NB4 (cell line): ENCODE data around the gene UTRN.

Source experiments
- POLR2A ChIP-seq: IDR thresholded peaks from 2 replicates; pipeline ENCODE4 v1.6.1; 2011; ENCODE audit warnings: mild to moderate bottlenecking; ENCODE audit not compliant: insufficient read length; ENCODE audit errors: extremely low read depth
- TF ChIP-seq, protein P1 (sequence below): IDR thresholded peaks from one replicate; pipeline ENCODE4 v1.5.1; 2012; ENCODE audit warnings: low read depth, low read length

GRCh38 chr6:144285548-144285797 lies 338 bp downstream of the UTRN start:
- peak; percentile 21 for TF ChIP-seq POLR2A
- TF ChIP-seq, protein P1, sequence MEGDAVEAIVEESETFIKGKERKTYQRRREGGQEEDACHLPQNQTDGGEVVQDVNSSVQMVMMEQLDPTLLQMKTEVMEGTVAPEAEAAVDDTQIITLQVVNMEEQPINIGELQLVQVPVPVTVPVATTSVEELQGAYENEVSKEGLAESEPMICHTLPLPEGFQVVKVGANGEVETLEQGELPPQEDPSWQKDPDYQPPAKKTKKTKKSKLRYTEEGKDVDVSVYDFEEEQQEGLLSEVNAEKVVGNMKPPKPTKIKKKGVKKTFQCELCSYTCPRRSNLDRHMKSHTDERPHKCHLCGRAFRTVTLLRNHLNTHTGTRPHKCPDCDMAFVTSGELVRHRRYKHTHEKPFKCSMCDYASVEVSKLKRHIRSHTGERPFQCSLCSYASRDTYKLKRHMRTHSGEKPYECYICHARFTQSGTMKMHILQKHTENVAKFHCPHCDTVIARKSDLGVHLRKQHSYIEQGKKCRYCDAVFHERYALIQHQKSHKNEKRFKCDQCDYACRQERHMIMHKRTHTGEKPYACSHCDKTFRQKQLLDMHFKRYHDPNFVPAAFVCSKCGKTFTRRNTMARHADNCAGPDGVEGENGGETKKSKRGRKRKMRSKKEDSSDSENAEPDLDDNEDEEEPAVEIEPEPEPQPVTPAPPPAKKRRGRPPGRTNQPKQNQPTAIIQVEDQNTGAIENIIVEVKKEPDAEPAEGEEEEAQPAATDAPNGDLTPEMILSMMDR: no peak
